Right lobe of liver (tissue), 6 donors: ENCODE results near the gene INPP5J. TPM values are rescaled to one million over a fixed set of nuclear protein-coding genes. Genes with fewer than 3 reads are reported as not detected.
A peak's percentile ranks its signal among the peaks of the same experiment; 100 is the strongest.
"Not testable (repeated sequence)": the region's sequence is repeated elsewhere in the genome, so short reads cannot be mapped to it uniquely, and the experiment has no call there.

Source experiments
- ATAC-seq, 4 donors: fragments of 200-7000 bp; cut with Tn5 transposase; one replicate each; pipeline ENCODE4 v1.9.1; 2020; ENCODE audit warnings: mild to moderate bottlenecking in 4 of 4, moderate library complexity in 4 of 4
- DNase-seq, 3 donors: peaks; one replicate each; pipeline ENCODE4 v3.0.0-alpha.2; 2020
- H3K27ac ChIP-seq, 3 donors: fragments of 200-600 bp; one replicate each; pipeline ENCODE4 v1.8.0; 2022
- H3K27me3 ChIP-seq, 2 donors: fragments of 200-600 bp; one replicate each; pipeline ENCODE4 v1.8.0; 2022
- H3K36me3 ChIP-seq, 4 donors: fragments of 200-600 bp; sonication (generic) in 1 of 4; one replicate each; pipeline versions ENCODE4 v1.5.1 to v1.8.0; 2017 to 2022; ENCODE audit warnings: control low read depth in 1 of 4
- H3K4me1 ChIP-seq, 4 donors: fragments of 200-600 bp; sonication (generic) in 1 of 4; one replicate each; pipeline versions ENCODE4 v1.5.1 to v1.8.0; 2017 to 2022; ENCODE audit warnings: control low read depth in 1 of 4
- H3K4me3 ChIP-seq, 3 donors: fragments of 200-600 bp; one replicate each; pipeline ENCODE4 v1.8.0; 2022
- H3K9me3 ChIP-seq, 4 donors: fragments of 200-600 bp; sonication (generic) in 1 of 4; one replicate each; pipeline versions ENCODE4 v1.5.1 to v1.8.0; 2017 to 2022; ENCODE audit warnings: control low read depth in 1 of 4
- POLR2A ChIP-seq: fragments of 450-650 bp; IDR thresholded peaks from one replicate; pipeline ENCODE4 v1.6.1; 2017; ENCODE audit warnings: antibody characterized with exemption, mild to moderate bottlenecking
- WGBS: methylation state at CpG from one replicate; pipeline ENCODE4 v1.1.6; 2018; ENCODE audit warnings: low coverage, low lambda C conversion rate; ENCODE audit not compliant: insufficient coverage; ENCODE audit errors: missing lambda C conversion rate; 5-methylcytosine and 5-hydroxymethylcytosine counted together
- intact Hi-C, 2 donors: fragments of 100-400 bp; cut with DNase I; formaldehyde crosslinking; loops; one replicate each; pipeline versions ENCODE4 v1.11.2 to v1.14.1; 2022
- total RNA-seq, 6 experiments: library from RNA; depleted of rRNA in 2 of 6; stranded (reverse); fragments of >200 nt in 2 of 6; fragmentation: NEBNext Ultra II Directional in 3 of 6; extraction: Animal tissue kit (Norgen Biotek cat#: 25700) in 3 of 6; gene quantifications; one replicate each; pipeline versions ENCODE4 v1.1.0 to v1.2.4, GENCODE V29; 2016 to 2023
- TF ChIP-seq, protein P1 (sequence below), 4 donors: fragments of 200-600 bp in 3 of 4; fragments of 450-650 bp in 1 of 4; IDR thresholded peaks; one replicate each; pipeline versions ENCODE4 v1.5.1 to v1.8.0; 2016 to 2022; ENCODE audit warnings: antibody characterized with exemption in 4 of 4, mild to moderate bottlenecking in 2 of 4
- donor health status: DM: no; HTN: yes; CAD: no.
- donor health status: DM: no; HTN: no; CAD: no.
- donor health status: DM: no; HTN: no; CAD: no.
- donor health status: DM: no; HTN: yes; CAD: no.
- donor health status: DM: no; HTN: yes; CAD: no.

INPP5J gene
- total RNA-seq, 6 experiments from 2014 or later = 0.12 to 0.49 (median 0.26) TPM; not detected in 2

- Histone ChIP-seq H3K27ac (no peak overlapping the region), H3K9me3 (no peaks in the 10 kb centered on the region), H3K4me3 (no peak overlapping the region), H3K27me3 (no peaks in the 10 kb centered on the region), H3K36me3 (no peaks in the 10 kb centered on the region), H3K4me1 (peaks cover 0 to 6% (median 0%) of the 10 kb centered on the region in 4 donors)
- WGBS = 87% methylated on average over 3 of the region's 6 CpGs
- no peak for ATAC-seq
- no peak for DNase-seq
- intact Hi-C loops = no loop called here
- TF ChIP-seq, protein P1, sequence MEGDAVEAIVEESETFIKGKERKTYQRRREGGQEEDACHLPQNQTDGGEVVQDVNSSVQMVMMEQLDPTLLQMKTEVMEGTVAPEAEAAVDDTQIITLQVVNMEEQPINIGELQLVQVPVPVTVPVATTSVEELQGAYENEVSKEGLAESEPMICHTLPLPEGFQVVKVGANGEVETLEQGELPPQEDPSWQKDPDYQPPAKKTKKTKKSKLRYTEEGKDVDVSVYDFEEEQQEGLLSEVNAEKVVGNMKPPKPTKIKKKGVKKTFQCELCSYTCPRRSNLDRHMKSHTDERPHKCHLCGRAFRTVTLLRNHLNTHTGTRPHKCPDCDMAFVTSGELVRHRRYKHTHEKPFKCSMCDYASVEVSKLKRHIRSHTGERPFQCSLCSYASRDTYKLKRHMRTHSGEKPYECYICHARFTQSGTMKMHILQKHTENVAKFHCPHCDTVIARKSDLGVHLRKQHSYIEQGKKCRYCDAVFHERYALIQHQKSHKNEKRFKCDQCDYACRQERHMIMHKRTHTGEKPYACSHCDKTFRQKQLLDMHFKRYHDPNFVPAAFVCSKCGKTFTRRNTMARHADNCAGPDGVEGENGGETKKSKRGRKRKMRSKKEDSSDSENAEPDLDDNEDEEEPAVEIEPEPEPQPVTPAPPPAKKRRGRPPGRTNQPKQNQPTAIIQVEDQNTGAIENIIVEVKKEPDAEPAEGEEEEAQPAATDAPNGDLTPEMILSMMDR (IDR thresholded peaks at IDR 0.05) = no peak
- no peak for TF ChIP-seq POLR2A
Measured at GRCh38 chr22:31077681-31078080, 45.1 kb upstream of the INPP5J start.

GRCh38 chr22:31078389-31078788 is 44.4 kb upstream of the INPP5J start:
- H3K9me3 ChIP-seq, H3K27me3 ChIP-seq, H3K27ac ChIP-seq, H3K36me3 ChIP-seq, H3K4me1 ChIP-seq, ATAC-seq, H3K4me3 ChIP-seq, intact Hi-C loops, DNase-seq: not testable (repeated sequence)
- WGBS = 63% methylated on average over 2 of the region's 2 CpGs

DNA sequence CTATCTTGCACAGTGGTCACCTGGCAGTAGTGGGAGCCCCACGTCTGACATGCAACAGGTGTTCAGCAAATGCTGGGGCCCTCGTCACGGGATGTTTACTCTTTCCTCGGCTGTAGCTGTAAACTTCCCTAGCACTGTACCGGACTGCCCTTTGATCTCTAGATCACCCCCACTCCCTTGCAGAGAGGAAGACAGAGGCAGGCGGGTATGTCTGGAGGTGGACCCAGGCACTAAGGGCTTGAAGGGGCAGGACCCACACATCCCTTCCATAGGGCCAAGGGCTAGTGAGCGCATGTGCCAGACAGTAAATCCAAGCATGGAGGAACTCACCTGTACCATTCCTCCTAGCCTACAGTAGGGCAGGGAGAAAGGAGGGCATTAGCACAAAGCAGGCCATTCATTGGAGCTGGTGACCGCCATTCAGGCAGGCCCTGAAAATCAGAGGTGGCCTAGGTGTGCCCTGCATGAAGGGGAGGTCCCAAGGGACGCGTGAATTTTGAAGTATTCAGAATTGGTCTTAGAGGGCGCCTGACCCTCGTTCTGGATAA is 43.6 kb upstream of the INPP5J start:
- WGBS = 60% methylated on average over 4 of the region's 12 CpGs
- no peaks in the 10 kb centered on the region for H3K36me3 ChIP-seq
- no peaks in the 10 kb centered on the region for H3K9me3 ChIP-seq
- TF ChIP-seq, protein P1 (IDR thresholded peaks at IDR 0.05) = no peak
- TF ChIP-seq POLR2A = no peak
- H3K4me1 ChIP-seq = peaks cover 0 to 6% (median 0%) of the 10 kb centered on the region in 4 donors
- ATAC-seq (no peak), DNase-seq (no peak)
- intact Hi-C loops = no loop called here
- H3K4me3 ChIP-seq = no peak overlapping the region
- no peak overlapping the region for H3K27ac ChIP-seq
- H3K27me3 ChIP-seq = no peaks in the 10 kb centered on the region

GRCh38 chr22:31080164-31080847 is 42.5 kb upstream of the INPP5J start:
- H3K36me3 ChIP-seq = no peaks in the 10 kb centered on the region
- H3K27ac ChIP-seq = peak overlapping the region; percentile 70 to 87 (median 73)
- peaks cover 0 to 6% (median 0%) of the 10 kb centered on the region in 4 donors for H3K4me1 ChIP-seq
- intact Hi-C loops = no loop called here
- TF ChIP-seq, protein P1 (IDR thresholded peaks at IDR 0.05) = no peak
- TF ChIP-seq POLR2A = no peak
- DNase-seq = no peak
- ATAC-seq = no peak
- WGBS = 38% methylated on average over 2 of the region's 5 CpGs
- no peaks in the 10 kb centered on the region for H3K9me3 ChIP-seq
- no peaks in the 10 kb centered on the region for H3K27me3 ChIP-seq
- peak overlapping the region; percentile 57 to 65 (median 58) for H3K4me3 ChIP-seq
